ENCODE data around the gene ZNF524. TPM values are rescaled to one million over a fixed set of nuclear protein-coding genes. Genes with fewer than 3 reads are reported as not detected.
A peak's percentile ranks its signal among the peaks of the same experiment; 100 is the strongest.

ZNF524 gene
- total and polyA plus RNA-seq, 9 of the 15 experiments (the other 6 are each of a cell fraction or from before 2014, with no cell fraction given) = 0.08 to 15.6 (median 2.9) TPM

DNA sequence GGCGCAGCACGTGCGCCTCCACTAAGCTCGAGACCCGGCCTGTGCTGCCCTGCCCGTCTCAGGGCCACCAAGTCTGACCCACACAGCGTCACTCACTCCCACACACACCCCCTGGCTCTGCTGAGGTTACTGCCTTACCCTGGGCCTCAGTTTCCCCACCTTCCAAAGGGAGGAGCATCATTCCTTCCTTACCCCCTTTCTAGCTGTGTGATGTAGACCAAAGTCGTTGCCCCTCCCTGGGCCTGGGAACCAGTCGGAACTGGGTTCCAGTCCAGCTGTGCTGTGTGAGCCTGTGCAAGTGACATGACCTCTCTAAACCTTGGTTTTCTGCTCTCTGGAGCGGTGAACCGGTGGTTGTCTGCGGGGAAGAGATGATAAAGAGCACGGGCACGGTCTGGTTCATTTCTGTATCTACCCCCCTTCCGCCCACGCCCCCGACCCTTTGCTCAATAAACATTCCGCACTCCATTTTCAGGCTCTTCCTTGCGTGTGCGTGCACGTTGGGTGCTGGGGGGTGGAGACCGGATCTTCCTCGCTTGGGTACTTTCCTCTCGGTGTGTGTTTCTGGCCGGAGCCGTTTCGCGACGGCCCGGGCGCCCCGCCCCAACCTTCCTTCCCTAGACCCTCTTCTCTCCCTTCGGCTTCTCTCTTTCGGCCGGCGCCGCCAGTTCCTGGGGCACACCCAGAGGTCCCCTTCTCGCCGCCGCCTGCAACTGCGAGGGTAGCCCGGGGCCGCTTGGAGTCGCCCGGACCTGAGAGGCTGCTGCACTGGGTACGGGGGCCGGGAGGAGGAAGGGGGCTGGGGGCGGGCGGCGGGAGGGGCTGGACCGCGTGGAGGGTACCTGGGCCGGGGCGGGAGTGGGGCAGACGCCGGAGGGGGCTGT lies 43.2 kb downstream of the ZNF524 start, which contains the start of gene ZNF581 (continued):
- TF ChIP-seq, protein P1, sequence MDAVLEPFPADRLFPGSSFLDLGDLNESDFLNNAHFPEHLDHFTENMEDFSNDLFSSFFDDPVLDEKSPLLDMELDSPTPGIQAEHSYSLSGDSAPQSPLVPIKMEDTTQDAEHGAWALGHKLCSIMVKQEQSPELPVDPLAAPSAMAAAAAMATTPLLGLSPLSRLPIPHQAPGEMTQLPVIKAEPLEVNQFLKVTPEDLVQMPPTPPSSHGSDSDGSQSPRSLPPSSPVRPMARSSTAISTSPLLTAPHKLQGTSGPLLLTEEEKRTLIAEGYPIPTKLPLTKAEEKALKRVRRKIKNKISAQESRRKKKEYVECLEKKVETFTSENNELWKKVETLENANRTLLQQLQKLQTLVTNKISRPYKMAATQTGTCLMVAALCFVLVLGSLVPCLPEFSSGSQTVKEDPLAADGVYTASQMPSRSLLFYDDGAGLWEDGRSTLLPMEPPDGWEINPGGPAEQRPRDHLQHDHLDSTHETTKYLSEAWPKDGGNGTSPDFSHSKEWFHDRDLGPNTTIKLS (IDR thresholded peaks at IDR 0.05; ENCODE audit: borderline replicate concordance, low read depth) = 0 out of 2 replicates have a peak, but pooled peaks have one; percentile 34
- TF ChIP-seq ZNF436 (CRISPR knock-in tag; IDR thresholded peaks at IDR 0.05) = no peak
- peak; percentile 80 for TF ChIP-seq TAF1 (IDR thresholded peaks at IDR 0.05; ENCODE audit: control insufficient read depth, extremely low read depth, insufficient read depth, low read length, severe bottlenecking)
- TF ChIP-seq DDX20 (tag; IDR thresholded peaks at IDR 0.05; ENCODE audit: low read depth) = no peak
- 0 out of 4 replicates have a peak, but pooled peaks of 1 of the 2 experiments have one; percentile 11 for TF ChIP-seq SRF (CRISPR knock-in tag; IDR thresholded peaks at IDR 0.05)
- TF ChIP-seq EHMT2 (IDR thresholded peaks at IDR 0.05) = no peak
- TF ChIP-seq KLF16 (IDR thresholded peaks at IDR 0.05) = no peak
- TF ChIP-seq NR3C1 (CRISPR knock-in tag; IDR thresholded peaks at IDR 0.05) = no peak
- no peak for TF ChIP-seq ZNF445 (CRISPR knock-in tag; IDR thresholded peaks at IDR 0.05; ENCODE audit: low read depth)
- TF ChIP-seq HSF4 (CRISPR knock-in tag; IDR thresholded peaks at IDR 0.05; ENCODE audit: borderline replicate concordance) = no peak
- peak; percentile 92 for TF ChIP-seq GABPA (tag; conservative IDR thresholded peaks at IDR 0.05; ENCODE audit: low read depth)
- TF ChIP-seq, protein P2, sequence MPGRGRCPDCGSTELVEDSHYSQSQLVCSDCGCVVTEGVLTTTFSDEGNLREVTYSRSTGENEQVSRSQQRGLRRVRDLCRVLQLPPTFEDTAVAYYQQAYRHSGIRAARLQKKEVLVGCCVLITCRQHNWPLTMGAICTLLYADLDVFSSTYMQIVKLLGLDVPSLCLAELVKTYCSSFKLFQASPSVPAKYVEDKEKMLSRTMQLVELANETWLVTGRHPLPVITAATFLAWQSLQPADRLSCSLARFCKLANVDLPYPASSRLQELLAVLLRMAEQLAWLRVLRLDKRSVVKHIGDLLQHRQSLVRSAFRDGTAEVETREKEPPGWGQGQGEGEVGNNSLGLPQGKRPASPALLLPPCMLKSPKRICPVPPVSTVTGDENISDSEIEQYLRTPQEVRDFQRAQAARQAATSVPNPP (IDR thresholded peaks at IDR 0.05; ENCODE audit: borderline replicate concordance, insufficient read depth, insufficient read length) = no peak
- TF ChIP-seq KLF13 (tag; IDR thresholded peaks at IDR 0.05; ENCODE audit: borderline replicate concordance, low read depth) = peak; percentile 95
- TF ChIP-seq TAF7 (tag; IDR thresholded peaks at IDR 0.05) = no peak
- TF ChIP-seq SOX6 (IDR thresholded peaks at IDR 0.05) = peak; percentile 48; the same call in 1 of the 2 replicates
- TF ChIP-seq XRCC3 (IDR thresholded peaks at IDR 0.05) = no peak
- TF ChIP-seq WHSC1 (IDR thresholded peaks at IDR 0.05; ENCODE audit: low read length) = no peak
- no peak for TF ChIP-seq ZNF165 (CRISPR knock-in tag; IDR thresholded peaks at IDR 0.05; ENCODE audit: borderline replicate concordance)
- peak; percentile 56 for TF ChIP-seq ELF1 (tag; IDR thresholded peaks at IDR 0.05)
- TF ChIP-seq NR2C1 (IDR thresholded peaks at IDR 0.05) = peak; percentile 42; the same call in 1 of the 2 replicates
- TF ChIP-seq NR2C1 (tag; IDR thresholded peaks at IDR 0.05) = peak; percentile 78
- TF ChIP-seq PTRF (tag; IDR thresholded peaks at IDR 0.05) = no peak
- TF ChIP-seq SMARCB1 (IDR thresholded peaks at IDR 0.05; ENCODE audit: insufficient read length, low read depth) = no peak
- TF ChIP-seq ARHGAP35 (IDR thresholded peaks at IDR 0.05; ENCODE audit: partially characterized antibody) = no peak
